Aorta (tissue), 5 donors: Measurements from ENCODE around the gene NIPAL3. TPM values are rescaled to one million over a fixed set of nuclear protein-coding genes. Genes with fewer than 3 reads are reported as not detected.
"Not testable (repeated sequence)": the region's sequence is repeated elsewhere in the genome, so short reads cannot be mapped to it uniquely, and the experiment has no call there.

Experiments
- ATAC-seq: fragments of 200-7000 bp; cut with Tn5 transposase; one replicate; pipeline ENCODE4 v1.9.1; 2022; ENCODE audit warnings: moderate library complexity; ENCODE audit not compliant: low FRiP score
- DNase-seq, 2 donors: peaks; one replicate each; pipeline ENCODE4 v3.0.0-alpha.2; 2020
- H3K27ac ChIP-seq, 2 donors: one replicate each; pipeline ENCODE4 v1.5.1; 2013; ENCODE audit warnings: low read length in 2 of 2, mild to moderate bottlenecking in 2 of 2, moderate library complexity in 2 of 2, control low read depth in 1 of 2, inconsistent platforms in 1 of 2, low read depth in 1 of 2
- H3K27me3 ChIP-seq, 2 donors: one replicate each; pipeline ENCODE4 v1.6.1; 2013; ENCODE audit warnings: control low read depth in 1 of 2, low read length in 1 of 2, mild to moderate bottlenecking in 1 of 2, moderate library complexity in 1 of 2; ENCODE audit not compliant: insufficient read depth in 2 of 2, control insufficient read depth in 1 of 2
- H3K36me3 ChIP-seq, 2 donors: one replicate each; pipeline ENCODE4 v1.6.1; 2013; ENCODE audit warnings: control low read depth in 1 of 2, low read length in 1 of 2, mild to moderate bottlenecking in 1 of 2; ENCODE audit not compliant: insufficient read depth in 2 of 2, control insufficient read depth in 1 of 2
- H3K4me1 ChIP-seq, 2 donors: one replicate each; pipeline ENCODE4 v1.6.1; 2013; ENCODE audit warnings: low read length in 2 of 2, control low read depth in 1 of 2, mild to moderate bottlenecking in 1 of 2, moderate library complexity in 1 of 2; ENCODE audit not compliant: insufficient read depth in 2 of 2, control insufficient read depth in 1 of 2
- H3K4me3 ChIP-seq, 2 donors: one replicate each; pipeline ENCODE4 v1.5.1; 2013; ENCODE audit warnings: low read length in 2 of 2, control low read depth in 1 of 2, mild to moderate bottlenecking in 1 of 2
- H3K9me3 ChIP-seq: one replicate; pipeline ENCODE4 v1.6.1; 2013; ENCODE audit warnings: mild to moderate bottlenecking, low read length; ENCODE audit not compliant: control insufficient read depth
- WGBS, 2 donors: extraction: QIAGEN DNeasy Blood & Tissue Kit; methylation state at CpG; one replicate each; pipeline ENCODE4 v1.1.7; 2013; 5-methylcytosine and 5-hydroxymethylcytosine counted together
- intact Hi-C, 2 donors: fragments of 100-400 bp; cut with DNase I; formaldehyde crosslinking; loops; one replicate each; pipeline versions ENCODE4 v1.14.2 to v1.15.0; 2022
- polyA plus RNA-seq, 2 donors: library from polyadenylated mRNA; stranded (reverse); fragments of 200-250 nt; gene quantifications; one replicate each; pipeline ENCODE4 v1.2.3, GENCODE V29; 2013
- total RNA-seq, 2 donors: library from RNA; stranded (reverse); fragmentation: NEBNext Ultra II Directional; extraction: Animal tissue kit (Norgen Biotek cat#: 25700); gene quantifications; one replicate each; pipeline ENCODE4 v1.2.1, GENCODE V29; 2021
- donor health status: healthy with polysubstance abuse.
- donor health status: Bipolar disorder and iron deficiency.
- donor health status: DM: no; HTN: no; CAD: no.
- donor health status: DM: no; HTN: no; CAD: no.
- donor health status: DM: yes; HTN: yes; CAD: no.

Gene NIPAL3
- total and polyA plus RNA-seq, 4 donors, result 6.3 to 13.0 (median 8.2) TPM

- WGBS, 2 donors, result 93 to 94% methylated on average over 14 of the region's 14 CpGs
- H3K9me3 ChIP-seq, H3K27me3 ChIP-seq, DNase-seq, intact Hi-C loops, H3K4me1 ChIP-seq, H3K27ac ChIP-seq, H3K4me3 ChIP-seq, ATAC-seq, H3K36me3 ChIP-seq: not testable (repeated sequence)
Observed at GRCh38 chr1:24515671-24516209, 100.1 kb downstream of the NIPAL3 start.

DNA sequence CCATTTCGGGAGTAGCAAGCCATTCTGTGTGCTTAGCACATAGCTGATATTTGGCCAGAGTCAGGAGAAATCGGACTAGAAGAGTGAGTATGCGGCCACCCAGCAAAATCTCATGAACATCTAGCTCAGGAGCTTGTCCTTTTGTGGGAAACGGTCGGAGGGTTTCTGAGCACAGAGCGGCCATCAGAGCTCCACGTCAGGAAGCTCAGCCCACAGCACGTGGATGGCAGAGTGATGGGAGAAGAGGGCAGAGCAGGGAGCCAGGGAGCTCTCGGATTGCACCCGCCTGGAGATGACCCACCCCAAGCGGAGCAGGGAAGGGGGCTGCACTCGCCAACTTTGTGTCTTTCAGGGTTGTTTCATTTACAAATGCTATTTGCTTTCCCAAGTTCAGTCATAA, 100.9 kb downstream of the NIPAL3 start:
- H3K27me3 ChIP-seq, result no peaks in the 10 kb centered on the region
- WGBS, 2 donors, result 86 to 87% methylated on average over 12 of the region's 12 CpGs

GRCh38 chr1:24517898-24518297, 102.3 kb downstream of the NIPAL3 start:
- intact Hi-C loops, result no loop called here

More for the DNA sequence above, 100.9 kb downstream of the NIPAL3 start:
- Histone ChIP-seq H3K4me1 (no peaks in the 10 kb centered on the region), H3K36me3 (no peaks in the 10 kb centered on the region), H3K4me3 (no peak overlapping the region), H3K9me3 (no peaks in the 10 kb centered on the region), H3K27ac (no peak overlapping the region)
- intact Hi-C loops, result no loop called here
- ATAC-seq (no peak), DNase-seq (no peak)

DNA sequence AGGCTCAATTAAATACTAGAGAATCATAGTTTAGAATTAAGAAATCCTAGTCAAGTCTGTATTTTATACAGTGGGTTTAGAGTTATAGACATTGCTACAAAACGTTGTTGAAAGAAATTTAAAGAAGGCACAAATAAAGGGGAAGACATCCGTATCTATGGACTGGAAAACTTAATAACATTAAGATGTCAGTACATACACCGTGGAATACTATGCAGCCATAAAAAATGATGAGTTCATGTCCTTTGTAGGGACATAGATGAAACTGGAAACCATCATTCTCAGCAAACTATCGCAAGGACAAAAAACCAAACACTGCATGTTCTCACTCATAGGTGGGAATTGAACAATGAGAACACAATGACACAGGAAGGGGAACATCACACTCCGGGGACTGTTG, 104.7 kb downstream of the NIPAL3 start:
- 96% methylated on average over 5 of the region's 5 CpGs for WGBS, 2 donors
- H3K4me1 ChIP-seq, DNase-seq, H3K27ac ChIP-seq, H3K27me3 ChIP-seq, H3K4me3 ChIP-seq, H3K9me3 ChIP-seq, intact Hi-C loops, ATAC-seq, H3K36me3 ChIP-seq: not testable (repeated sequence)

More at GRCh38 chr1:24517898-24518297, 102.3 kb downstream of the NIPAL3 start:
- Histone ChIP-seq H3K4me1 (no peaks in the 10 kb centered on the region), H3K4me3 (no peak overlapping the region), H3K9me3 (no peaks in the 10 kb centered on the region), H3K27ac (no peak overlapping the region), H3K27me3 (no peaks in the 10 kb centered on the region), H3K36me3 (no peaks in the 10 kb centered on the region)
- no peak for ATAC-seq
- WGBS, 2 donors, result 77 to 80% methylated on average over 4 of the region's 4 CpGs
- DNase-seq, result no peak

Other genes starting within 250 kb of the NIPAL3 start
- under 1 TPM; 0.23 to 0.42 TPM for gene IFNLR1, start 228.5 kb upstream of the NIPAL3 start, total RNA-seq
- 1 to 10 TPM in 1 of 2 donors, under 1 TPM in 1; 0.15 to 1.9 TPM for gene IFNLR1, start 228.5 kb upstream of the NIPAL3 start, polyA plus RNA-seq
- not detected for gene GRHL3, start 96.4 kb upstream of the NIPAL3 start, total RNA-seq
- under 1 TPM in 1 of 2 donors, not detected in 1; 0.08 TPM for gene GRHL3, start 96.4 kb upstream of the NIPAL3 start, polyA plus RNA-seq
- gene STPG1, start 2.0 kb upstream of the NIPAL3 start, total RNA-seq, result 1 to 10 TPM; 3.8 to 5.7 TPM
- 1 to 10 TPM; 2.1 to 3.7 TPM for gene STPG1, start 2.0 kb upstream of the NIPAL3 start, polyA plus RNA-seq
- 1 to 10 TPM; 3.8 to 4.8 TPM for gene RCAN3, start 87.0 kb downstream of the NIPAL3 start, total RNA-seq
- gene RCAN3, start 87.0 kb downstream of the NIPAL3 start, polyA plus RNA-seq, result 1 to 10 TPM in 1 of 2 donors, under 1 TPM in 1; 0.84 to 2.4 TPM
- gene NCMAP, start 140.3 kb downstream of the NIPAL3 start, total RNA-seq, result under 1 TPM; 0.62 to 0.81 TPM
- gene NCMAP, start 140.3 kb downstream of the NIPAL3 start, polyA plus RNA-seq, result under 1 TPM in 1 of 2 donors, not detected in 1; 0.25 TPM
- 100 to 1,000 TPM; 111 to 113 TPM for gene SRRM1, start 227.5 kb downstream of the NIPAL3 start, total RNA-seq
- gene SRRM1, start 227.5 kb downstream of the NIPAL3 start, polyA plus RNA-seq, result 10 to 100 TPM; 33.6 to 61.2 TPM